ENCODE data around the gene CDK5RAP2.

CDK5RAP2 gene

DNA sequence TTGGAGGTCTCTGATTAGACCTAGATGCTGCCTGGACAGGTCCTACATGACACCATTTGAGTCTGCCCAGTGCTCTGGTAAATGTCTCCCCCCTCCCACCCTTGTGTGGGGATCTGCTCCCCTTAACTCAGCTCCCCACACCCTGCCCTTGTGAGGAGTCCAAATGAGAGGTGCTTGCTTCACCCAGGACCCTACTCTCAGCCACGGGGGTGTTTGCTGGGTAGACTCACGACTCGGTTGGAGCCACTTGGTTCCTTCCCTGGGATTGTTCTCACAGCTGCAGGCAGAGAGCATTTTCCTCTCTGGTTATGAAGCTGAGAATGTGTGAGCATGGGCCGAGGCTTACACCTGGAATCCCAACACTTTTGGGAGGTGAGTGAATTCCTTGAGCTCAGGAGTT lies 204.7 kb downstream of the CDK5RAP2 start:
- Mint-ChIP-seq H3K27me3 (ENCODE audit: low read depth) (no peaks in the 10 kb centered on the region), H3K9me3 (peaks cover 18% of the 10 kb centered on the region), H3K4me1 (no peaks in the 10 kb centered on the region), H3K4me3 (no peak overlapping the region), H3K27ac (no peak overlapping the region), H3K36me3 (ENCODE audit: low read depth) (peaks cover 24% of the 10 kb centered on the region)
- no peak for TF ChIP-seq CTCF (IDR thresholded peaks at IDR 0.05; ENCODE audit: unreplicated experiment in 3 of 3)

- Mint-ChIP-seq H3K4me1 (no peaks in the 10 kb centered on the region), H3K27ac (no peak overlapping the region), H3K4me3 (no peak overlapping the region), H3K36me3 (ENCODE audit: low read depth) (peaks cover 20% of the 10 kb centered on the region), H3K9me3 (peaks cover 15% of the 10 kb centered on the region), H3K27me3 (ENCODE audit: low read depth) (no peaks in the 10 kb centered on the region)
- TF ChIP-seq CTCF (IDR thresholded peaks at IDR 0.05; ENCODE audit: unreplicated experiment in 3 of 3), result no peak
Observed at GRCh38 chr9:120374817-120375216, 205.2 kb downstream of the CDK5RAP2 start.

GRCh38 chr9:120374239-120374638 lies 205.7 kb downstream of the CDK5RAP2 start:
- no peaks in the 10 kb centered on the region for H3K27me3 Mint-ChIP-seq (ENCODE audit: low read depth)

GRCh38 chr9:120372040-120372439 lies 207.9 kb downstream of the CDK5RAP2 start:
- Mint-ChIP-seq H3K27me3 (ENCODE audit: low read depth) (no peaks in the 10 kb centered on the region), H3K4me3 (no peak overlapping the region), H3K36me3 (ENCODE audit: low read depth) (peaks cover 6% of the 10 kb centered on the region), H3K9me3 (peaks cover 5% of the 10 kb centered on the region), H3K4me1 (no peaks in the 10 kb centered on the region), H3K27ac (no peak overlapping the region)
- TF ChIP-seq CTCF (IDR thresholded peaks at IDR 0.05; ENCODE audit: unreplicated experiment in 3 of 3), result no peak

More at GRCh38 chr9:120374239-120374638, 205.7 kb downstream of the CDK5RAP2 start:
- Mint-ChIP-seq H3K4me3 (no peak overlapping the region), H3K9me3 (peaks cover 15% of the 10 kb centered on the region), H3K4me1 (no peaks in the 10 kb centered on the region), H3K27ac (no peak overlapping the region), H3K36me3 (ENCODE audit: low read depth) (peaks cover 20% of the 10 kb centered on the region)
- no peak for TF ChIP-seq CTCF (IDR thresholded peaks at IDR 0.05; ENCODE audit: unreplicated experiment in 3 of 3)

DNA sequence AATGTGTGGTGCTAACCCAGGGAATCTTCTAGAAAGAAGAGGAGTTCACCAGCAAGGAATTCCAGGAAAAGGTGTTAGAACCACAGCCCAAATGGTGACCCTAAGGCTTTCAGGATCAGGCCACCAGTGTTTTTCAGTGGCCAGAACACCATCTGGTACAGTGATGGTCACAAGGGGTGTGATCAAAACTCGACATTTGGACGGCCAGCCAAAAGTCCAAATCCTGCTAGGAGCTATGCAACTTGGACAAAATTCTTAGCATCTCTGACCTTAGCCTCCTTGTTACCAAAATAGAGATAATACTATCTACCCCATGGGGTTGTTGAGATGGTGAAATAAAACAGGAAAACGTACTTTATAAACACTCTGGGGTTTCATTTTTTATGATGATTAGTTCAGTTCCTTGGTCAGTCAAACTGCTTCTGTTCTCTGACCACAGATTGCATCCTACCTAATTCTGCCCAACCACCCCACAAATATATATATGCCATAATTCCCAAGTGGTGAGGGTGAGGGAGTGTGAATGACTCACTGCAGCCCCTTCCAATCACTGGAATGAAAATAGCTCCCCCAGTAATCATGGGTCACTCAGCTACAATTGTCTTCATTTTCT lies 210.3 kb downstream of the CDK5RAP2 start:
- peaks cover 7% of the 10 kb centered on the region for H3K4me1 Mint-ChIP-seq
- peaks cover 8% of the 10 kb centered on the region for H3K9me3 Mint-ChIP-seq
- no peak overlapping the region for H3K27ac Mint-ChIP-seq
- TF ChIP-seq CTCF (IDR thresholded peaks at IDR 0.05; ENCODE audit: unreplicated experiment in 3 of 3), result no peak
- no peak overlapping the region for H3K4me3 Mint-ChIP-seq
- peaks cover 3% of the 10 kb centered on the region for H3K36me3 Mint-ChIP-seq (ENCODE audit: low read depth)
- H3K27me3 Mint-ChIP-seq (ENCODE audit: low read depth), result no peaks in the 10 kb centered on the region

GRCh38 chr9:120368799-120369198 lies 211.2 kb downstream of the CDK5RAP2 start:
- no peak overlapping the region for H3K4me3 Mint-ChIP-seq
- peaks cover 7% of the 10 kb centered on the region for H3K36me3 Mint-ChIP-seq (ENCODE audit: low read depth)
- no peak overlapping the region for H3K27ac Mint-ChIP-seq
- no peak for TF ChIP-seq CTCF (IDR thresholded peaks at IDR 0.05; ENCODE audit: unreplicated experiment in 3 of 3)
- peaks cover 7% of the 10 kb centered on the region for H3K4me1 Mint-ChIP-seq
- H3K9me3 Mint-ChIP-seq, result peaks cover 10% of the 10 kb centered on the region
- no peaks in the 10 kb centered on the region for H3K27me3 Mint-ChIP-seq (ENCODE audit: low read depth)

Measured in nephron (organoid).